LNCaP clone FGC (cell line): Measurements from ENCODE around the gene RUFY3.
A peak's percentile ranks its signal among the peaks of the same experiment; 100 is the strongest.
"Not testable (repeated sequence)": the region's sequence is repeated elsewhere in the genome, so short reads cannot be mapped to it uniquely, and the experiment has no call there.

Experiments used
- DNase-seq: peaks from one replicate; pipeline ENCODE4 v3.0.0-alpha.2; 2011; ENCODE audit warnings: low read depth
- H3K4me3 ChIP-seq: 2 replicates; pipeline ENCODE4 v1.5.1; 2011; ENCODE audit warnings: mild to moderate bottlenecking, low read depth, low read length, control low read depth
- CTCF ChIP-seq: IDR thresholded peaks from 2 replicates; pipeline ENCODE4 v1.5.1; 2012; ENCODE audit warnings: mild to moderate bottlenecking; ENCODE audit not compliant: control insufficient read depth, insufficient read depth; ENCODE audit errors: extremely low read depth

Gene RUFY3

GRCh38 chr4:70831293-70831692 is 109.5 kb downstream of the RUFY3 start:
- no peak for TF ChIP-seq CTCF
- no peak overlapping the region for H3K4me3 ChIP-seq
- DNase-seq: no peak

- DNase-seq: no peak
- TF ChIP-seq CTCF: no peak
- H3K4me3 ChIP-seq: no peak overlapping the region
Observed at GRCh38 chr4:70833675-70834074, 111.9 kb downstream of the RUFY3 start.

- H3K4me3 ChIP-seq: no peak overlapping the region
- TF ChIP-seq CTCF: no peak
- DNase-seq: no peak
Observed at GRCh38 chr4:70836081-70836480, 114.3 kb downstream of the RUFY3 start.

- TF ChIP-seq CTCF: no peak
- DNase-seq: no peak
- H3K4me3 ChIP-seq: peak overlapping the region; percentile 81
Observed at GRCh38 chr4:70838204-70838603, 116.4 kb downstream of the RUFY3 start.

- no peak for DNase-seq
- peak overlapping the region; percentile 81 for H3K4me3 ChIP-seq
- no peak for TF ChIP-seq CTCF
Observed at GRCh38 chr4:70838666-70839588, 117.2 kb downstream of the RUFY3 start.

- H3K4me3 ChIP-seq: peak within 1 kb of the TSS; percentile 81
- 0 out of 2 replicates have a peak, but pooled peaks have one; percentile 3 for TF ChIP-seq CTCF
- peak; percentile 73 for DNase-seq
Observed at GRCh38 chr4:70839589-70840093, 117.9 kb downstream of the RUFY3 start, which contains the start of gene GRSF1. Gene GRSF1 (minus strand): TSS chr4:70839890. CDS start chr4:70839827, 63 bp downstream.

GRCh38 chr4:70840137-70840536 is 118.4 kb downstream of the RUFY3 start:
- not testable (repeated sequence) for H3K4me3 ChIP-seq, DNase-seq

- not testable (repeated sequence) for DNase-seq, H3K4me3 ChIP-seq
Observed at GRCh38 chr4:70840631-70841030, 118.9 kb downstream of the RUFY3 start.
